Measurements from ENCODE around the gene DIP2C.
"Not testable (repeated sequence)": the region's sequence is repeated elsewhere in the genome, so short reads cannot be mapped to it uniquely, and the experiment has no call there.

DIP2C gene

DNA sequence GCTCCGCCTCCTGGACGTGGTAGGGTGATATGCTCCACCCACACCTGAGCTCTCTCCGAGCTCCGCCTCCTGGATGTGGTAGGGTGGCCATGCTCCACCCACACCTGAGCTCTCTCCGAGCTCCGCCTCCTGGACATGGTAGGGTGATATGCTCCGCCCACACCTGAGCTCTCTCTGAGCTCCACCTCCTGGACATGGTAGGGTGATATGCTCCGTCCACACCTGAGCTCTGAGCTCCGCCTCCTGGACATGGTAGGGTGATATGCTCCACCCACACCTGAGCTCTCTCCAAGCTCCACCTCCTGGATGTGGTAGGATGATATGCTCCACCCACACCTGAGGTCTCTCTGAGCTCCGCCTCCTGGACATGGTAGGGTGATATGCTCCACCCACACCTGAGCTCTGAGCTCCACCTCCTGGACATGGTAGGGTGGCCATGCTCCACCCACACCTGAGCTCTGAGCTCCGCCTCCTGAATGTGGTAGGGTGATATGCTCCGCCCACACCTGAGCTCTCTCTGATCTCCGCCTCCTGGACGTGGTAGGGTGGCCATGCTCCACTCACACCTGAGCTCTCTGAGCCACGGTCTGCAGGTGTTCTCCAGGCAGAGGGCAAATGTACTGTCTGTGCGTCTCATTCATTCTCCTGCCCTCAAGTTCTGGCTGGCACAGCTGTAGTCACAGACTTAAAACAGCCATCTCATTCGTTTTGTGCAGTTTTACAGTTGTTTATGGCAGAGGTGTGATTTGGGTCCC, 252.4 kb downstream of the DIP2C start:
- no peak for DNase-seq

- no peak for DNase-seq
Observed at GRCh38 chr10:436013-436697, 253.3 kb downstream of the DIP2C start.

- DNase-seq = no peak
Observed at GRCh38 chr10:435397-435796, 254.1 kb downstream of the DIP2C start.

GRCh38 chr10:429696-430095, 259.8 kb downstream of the DIP2C start:
- DNase-seq = no peak

DNA sequence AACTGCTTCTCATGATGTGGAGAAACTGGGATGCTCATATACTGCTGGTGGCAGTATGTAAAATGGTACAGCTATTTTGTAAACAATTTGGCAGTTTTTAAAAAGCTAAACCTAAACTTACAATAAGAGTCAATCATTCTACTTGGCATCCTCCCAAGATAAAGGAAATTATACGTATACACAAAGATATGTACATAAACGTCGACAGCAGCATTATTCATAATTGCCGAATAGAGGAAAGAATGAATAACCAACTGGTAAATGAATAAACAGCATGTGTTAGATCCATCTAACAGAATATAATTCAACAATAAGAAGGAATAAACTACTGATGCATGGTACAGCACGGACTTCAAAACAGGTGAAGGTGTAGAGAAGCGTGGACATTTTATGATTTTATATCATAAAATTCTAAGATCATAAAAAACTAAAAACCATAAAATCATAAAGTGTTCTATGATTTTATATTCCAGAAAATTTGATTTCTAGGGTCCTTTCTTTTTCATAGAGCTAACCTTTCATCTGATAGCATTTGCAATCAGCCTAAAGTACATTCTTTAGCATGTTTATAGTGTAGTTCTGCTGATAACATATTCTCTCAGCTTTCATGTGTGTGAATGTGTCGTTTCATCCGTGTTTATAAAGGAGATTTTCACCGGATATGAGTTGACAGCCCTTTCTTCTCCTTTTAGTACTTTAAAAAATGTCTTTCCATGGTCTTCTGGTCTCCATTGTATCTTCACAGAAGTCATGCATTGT, 261.5 kb downstream of the DIP2C start:
- DNase-seq = no peak

DNA sequence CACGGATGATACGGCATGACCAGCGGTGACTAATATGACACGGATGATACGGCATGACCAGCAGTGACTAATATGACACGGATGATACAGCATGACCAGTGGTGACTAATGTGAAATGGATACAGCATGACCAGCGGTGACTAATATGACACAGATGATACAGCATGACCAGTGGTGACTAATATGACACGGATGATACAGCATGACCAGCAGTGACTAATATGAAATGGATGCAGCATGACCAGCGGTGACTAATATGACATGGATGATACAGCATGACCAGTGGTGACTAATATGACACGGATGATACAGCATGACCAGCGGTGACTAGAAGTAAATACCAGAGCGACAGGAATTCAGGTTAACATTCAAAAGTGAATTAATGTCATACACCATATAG, 264.1 kb downstream of the DIP2C start:
- DNase-seq = not testable (repeated sequence)

GRCh38 chr10:424724-425123, 264.7 kb downstream of the DIP2C start:
- not testable (repeated sequence) for DNase-seq

DNA sequence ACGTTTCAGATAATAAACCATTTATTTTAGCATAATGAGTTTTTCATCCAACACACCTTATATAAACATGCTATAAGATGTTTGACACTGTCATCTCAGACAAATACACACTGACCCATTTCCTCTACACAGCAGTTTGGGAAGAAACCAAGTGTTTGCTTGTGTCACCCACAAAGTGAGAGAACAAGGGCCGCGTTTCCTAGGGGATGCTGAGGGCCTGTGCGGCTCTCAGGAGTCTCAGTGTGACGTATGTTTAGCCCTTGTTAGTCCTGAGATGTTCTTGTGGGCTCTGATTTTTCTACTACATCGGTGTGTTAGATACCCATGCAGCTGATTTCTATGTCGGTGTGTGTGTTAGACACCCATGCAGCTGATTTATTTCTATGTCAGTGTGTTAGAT, 266.3 kb downstream of the DIP2C start:
- DNase-seq = no peak

DNA sequence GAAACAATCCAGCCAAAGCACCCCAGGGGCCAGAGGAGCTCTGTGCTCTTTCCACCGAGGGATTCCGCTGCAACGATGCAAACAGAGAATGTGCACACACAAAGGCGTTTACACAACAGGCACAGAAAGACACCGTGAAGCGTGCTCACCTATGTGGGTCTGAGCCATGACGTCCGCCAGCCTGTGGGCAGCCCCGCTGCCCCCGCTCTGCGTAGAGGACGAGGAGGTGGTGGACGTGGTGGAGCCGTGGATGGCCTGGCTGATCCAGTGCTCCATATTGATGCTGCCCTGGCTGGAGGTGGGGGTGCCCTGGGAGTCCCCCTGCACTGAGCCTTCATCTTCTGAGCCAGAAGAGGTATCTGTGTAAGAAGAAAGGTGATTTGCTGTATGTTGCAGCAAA, 266.8 kb downstream of the DIP2C start:
- DNase-seq = no peak

DNA sequence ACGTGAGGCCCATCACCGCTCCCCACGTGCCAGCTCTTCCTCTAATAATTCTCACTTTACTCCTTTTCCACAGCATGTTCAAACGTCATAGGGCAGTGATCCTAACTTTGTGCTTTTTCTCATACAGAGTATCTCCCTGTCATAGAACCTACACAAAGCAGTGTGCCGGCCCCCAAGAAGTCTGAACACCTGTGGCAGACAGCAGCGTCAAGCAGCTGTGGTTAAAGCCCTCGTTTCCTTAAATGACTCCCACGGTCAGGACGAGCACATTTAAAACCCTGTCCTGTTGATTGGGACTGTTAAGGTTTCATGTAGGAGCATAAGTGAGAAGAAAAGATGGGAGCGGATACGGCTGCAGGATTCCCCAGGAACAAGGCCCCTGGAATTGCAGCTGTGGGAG, 267.2 kb downstream of the DIP2C start:
- DNase-seq = no peak

DNA sequence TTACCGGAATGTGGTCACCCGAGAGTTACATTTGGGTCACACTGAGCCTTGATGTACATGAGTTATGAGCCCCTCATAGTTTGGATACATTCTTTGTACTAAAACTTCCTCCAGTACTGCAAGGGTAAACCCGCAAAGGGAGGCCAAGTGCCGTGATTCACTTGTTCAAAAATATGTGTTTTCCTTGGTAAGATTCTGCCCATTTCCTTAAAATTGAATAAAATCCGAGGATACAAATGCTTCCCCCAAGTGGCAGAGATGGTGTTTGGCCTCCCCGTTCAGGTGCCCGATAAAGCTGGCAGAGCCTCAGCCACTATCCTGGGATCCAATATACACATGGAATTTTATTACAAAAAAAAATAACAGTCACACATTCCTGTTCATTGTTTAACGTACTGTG, 268.3 kb downstream of the DIP2C start:
- no peak for DNase-seq

DNA sequence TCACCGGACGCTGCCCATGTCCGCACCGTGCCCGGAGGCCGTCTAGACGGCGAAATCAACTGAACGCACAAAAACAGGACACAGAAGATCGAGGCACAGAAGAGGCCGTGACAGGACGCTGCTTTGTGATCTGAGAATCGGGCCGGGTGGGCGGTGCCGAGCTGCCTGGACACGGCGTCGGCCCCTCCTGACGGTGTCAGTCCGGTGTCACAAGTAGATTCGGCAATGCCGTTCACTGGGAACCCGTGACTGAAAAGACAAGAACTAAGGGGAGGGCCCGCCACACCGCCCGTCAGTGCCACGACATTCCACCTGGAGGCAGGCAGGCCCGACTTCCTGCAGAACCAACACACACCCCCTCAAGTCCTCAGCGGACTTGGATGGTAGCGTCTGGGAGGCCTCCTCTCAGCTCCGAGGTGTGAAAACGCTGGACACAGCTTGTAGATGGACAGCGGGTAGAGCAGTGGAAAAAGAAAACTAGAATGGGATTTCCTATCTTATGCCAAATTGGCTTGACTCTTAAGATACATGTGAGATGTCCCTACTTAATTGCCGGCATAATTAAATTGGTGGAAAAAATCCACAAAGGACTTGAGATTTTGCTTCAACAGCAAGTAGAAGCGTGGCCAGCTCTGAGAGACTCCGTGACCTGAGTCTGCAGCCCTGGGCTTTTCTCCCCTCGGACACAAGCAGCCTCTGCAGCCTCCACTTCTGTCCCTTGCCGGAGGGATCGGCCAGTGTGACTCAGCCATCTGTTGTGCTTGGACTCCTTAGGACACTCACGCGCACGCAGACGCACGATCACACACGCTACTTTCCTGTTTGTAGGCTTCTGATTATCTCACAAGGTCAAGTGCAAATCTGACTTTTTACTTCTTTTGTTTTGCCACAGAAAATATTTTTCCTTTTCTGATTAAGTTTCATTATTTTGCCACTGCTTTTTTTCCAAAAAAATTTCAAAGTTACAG, 269.0 kb downstream of the DIP2C start:
- no peak for DNase-seq

GRCh38 chr10:418894-419293, 270.6 kb downstream of the DIP2C start:
- DNase-seq = no peak

DNA sequence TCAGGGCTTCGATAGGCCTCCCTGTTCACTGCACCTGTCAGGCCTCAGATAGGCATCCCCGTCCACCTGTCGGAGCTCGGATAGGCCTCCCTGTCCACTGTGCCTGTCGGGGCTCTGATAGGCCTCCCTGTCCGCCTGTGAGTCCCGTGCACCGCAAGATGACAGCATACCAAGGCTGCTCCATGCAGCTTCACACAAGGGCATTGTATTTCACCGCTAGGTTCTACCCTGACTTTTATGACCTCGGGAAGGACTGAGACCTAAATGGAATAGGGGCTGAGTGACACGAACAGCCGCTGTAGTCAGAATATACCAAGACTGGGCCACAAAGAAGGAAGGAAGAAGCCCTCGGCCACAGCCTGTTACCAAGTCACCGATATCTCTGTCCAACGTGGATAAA, 271.2 kb downstream of the DIP2C start:
- no peak for DNase-seq

- no peak for DNase-seq
Observed at GRCh38 chr10:416091-416515, 273.4 kb downstream of the DIP2C start.

- DNase-seq = no peak
Observed at GRCh38 chr10:413662-414071, 275.8 kb downstream of the DIP2C start.

GRCh38 chr10:412109-412508, 277.4 kb downstream of the DIP2C start:
- DNase-seq = no peak

GRCh38 chr10:411603-412002, 277.9 kb downstream of the DIP2C start:
- DNase-seq = no peak

DNA sequence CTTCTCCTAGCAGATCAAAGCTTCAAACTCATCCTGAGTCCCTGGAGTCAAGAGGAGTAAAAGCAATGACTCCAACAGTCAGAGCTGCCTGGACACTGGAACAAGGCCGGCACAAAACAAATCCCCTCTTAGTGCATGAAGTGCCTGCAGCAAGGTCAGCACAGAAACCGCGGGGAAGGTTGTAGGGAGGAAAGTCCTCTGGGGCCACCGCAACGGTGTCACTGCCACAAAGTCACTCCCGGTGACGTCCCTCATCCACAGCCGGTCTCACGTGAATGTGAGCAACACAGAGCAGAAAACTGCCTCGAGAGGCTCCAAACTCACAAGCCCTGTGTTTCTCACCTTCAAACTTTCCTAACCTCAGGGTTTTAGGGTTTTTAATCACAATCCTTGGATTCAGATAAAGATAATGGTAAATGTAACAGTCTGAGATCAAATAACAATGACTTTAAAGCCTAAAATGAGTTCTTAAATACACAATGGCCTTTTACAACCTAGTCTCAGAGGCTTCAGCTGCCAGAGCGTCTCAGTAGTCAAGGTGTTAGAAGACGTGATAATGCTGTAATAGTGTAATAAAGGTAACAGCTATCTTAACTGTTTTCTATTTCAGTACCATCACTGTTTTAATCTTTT, 279.9 kb downstream of the DIP2C start:
- DNase-seq = no peak

DNA sequence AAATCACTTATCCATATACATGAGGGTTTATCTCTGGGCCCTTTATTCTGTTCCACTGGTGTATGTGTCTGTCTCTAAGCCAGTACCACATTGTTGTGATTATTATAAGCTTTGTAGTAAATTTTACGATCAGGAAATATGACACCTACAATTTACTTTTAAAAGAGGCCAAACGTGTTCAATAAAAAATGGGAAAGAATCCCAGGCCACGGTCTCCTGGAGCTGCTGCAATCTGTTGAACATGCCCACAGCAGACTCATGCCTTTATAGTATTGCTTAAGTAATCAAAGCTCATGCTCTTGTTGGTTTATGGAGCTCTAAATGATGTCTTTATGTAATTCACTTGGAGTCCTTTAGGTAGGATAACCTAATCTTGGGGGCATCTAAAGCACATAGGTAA, 281.2 kb downstream of the DIP2C start:
- DNase-seq = no peak

DNA sequence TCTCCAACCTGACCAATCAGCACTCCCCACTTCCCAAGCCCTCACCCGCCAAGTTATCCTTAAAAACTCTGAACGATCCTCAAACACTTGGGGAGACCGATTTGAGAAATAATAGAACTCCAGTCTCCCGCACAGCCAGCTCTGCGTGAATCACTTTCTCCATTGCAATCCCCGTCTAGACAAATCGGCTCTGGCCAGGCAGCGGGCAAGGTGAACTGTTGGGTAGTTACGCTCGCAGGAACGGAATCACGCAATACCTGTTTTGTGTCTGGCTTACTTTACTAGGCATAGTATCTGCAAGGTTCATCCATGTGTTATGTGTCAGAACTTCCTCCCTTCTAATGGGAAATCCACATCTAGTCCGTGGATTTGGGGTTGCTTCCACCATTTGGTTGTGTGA, 282.5 kb downstream of the DIP2C start:
- no peak for DNase-seq

- DNase-seq = no peak
Observed at GRCh38 chr10:405648-406047, 283.8 kb downstream of the DIP2C start.
